K562 (cell line): ENCODE measurements around the gene SFMBT2. TPM values are rescaled to one million over a fixed set of nuclear protein-coding genes. Genes with fewer than 3 reads are reported as not detected.
A peak's percentile ranks its signal among the peaks of the same experiment; 100 is the strongest.

ENCODE experiments used
- ATAC-seq: fragments of 200-7000 bp; cut with Tn5 transposase; 3 replicates; pipeline ENCODE4 v1.9.1; 2020; ENCODE audit warnings: moderate library complexity
- BruUV-seq: library from RNA; stranded (reverse); fragments of 400-500 nt; replicated peaks from 2 replicates; lab custom pipeline; 2021; lab: Mats Ljungman, UMichigan
- CTCF ChIA-PET: fragments of 300-600 bp; formaldehyde crosslinking; extraction: SDS; loops from one replicate; lab custom pipeline; 2021; ENCODE audit warnings: low intra/inter-chr PET ratio; lab: Yijun Ruan, JAX
- POLR2A ChIA-PET: fragments of 300-600, 350-650 bp; sonication (Branson Sonifier 250); formaldehyde crosslinking; extraction: SDS; loops from one replicate; lab custom pipeline; 2021; ENCODE audit warnings: antibody characterized with exemption, inconsistent platforms; lab: Yijun Ruan, JAX
- DNase-seq, 4 experiments: peaks; one replicate each; pipeline versions ENCODE4 v3.0.0 to v3.0.0-alpha.2; 2011 to 2018; ENCODE audit warnings: low spot score in 3 of 4, mixed read lengths in 3 of 4; ENCODE audit errors: extremely low read depth in 1 of 4
- FAIRE-seq: peaks from 2 replicates; lab custom pipeline; 2011; peaks lifted over from hg19 to GRCh38; lab: Jason Lieb, UNC
- H2AFZ ChIP-seq: 2 replicates; pipeline ENCODE4 v1.6.0; 2011; ENCODE audit warnings: low read depth, low read length, control low read depth, inconsistent platforms
- H3K27ac ChIP-seq: fragments of 200-600 bp; 3 replicates; pipeline ENCODE4 v1.8.0; 2011; ENCODE audit warnings: low read depth, mild to moderate bottlenecking, control low read depth, inconsistent platforms, low read length, moderate library complexity, mixed read lengths; ENCODE audit errors: extremely low read depth
- H3K27me3 ChIP-seq, 2 experiments: fragments of 300-600 bp in 1 of 2; 2 replicates in 1 of 2; 3 replicates in 1 of 2; pipeline versions ENCODE4 v1.6.0 to v1.8.0; 2011; ENCODE audit warnings: inconsistent platforms in 2 of 2, low read length in 2 of 2, mild to moderate bottlenecking in 1 of 2, mixed read lengths in 1 of 2, moderate library complexity in 1 of 2; ENCODE audit not compliant: control insufficient read depth in 2 of 2, insufficient read depth in 2 of 2
- H3K36me3 ChIP-seq: fragments of 300-600 bp; 3 replicates; pipeline ENCODE4 v1.8.0; 2011; ENCODE audit warnings: mild to moderate bottlenecking, low read length, inconsistent platforms; ENCODE audit not compliant: control insufficient read depth, insufficient read depth
- H3K4me1 ChIP-seq, 2 experiments: fragments of 200-600 bp in 1 of 2; replicated peaks in 1 of 2; 2 replicates in 1 of 2; 3 replicates in 1 of 2; pipeline versions ENCODE4 v1.5.1 to v1.8.0; 2011; ENCODE audit warnings: inconsistent platforms in 2 of 2, low read length in 2 of 2, mild to moderate bottlenecking in 1 of 2, mixed read lengths in 1 of 2, moderate library complexity in 1 of 2; ENCODE audit not compliant: control insufficient read depth in 2 of 2, insufficient read depth in 2 of 2
- H3K4me2 ChIP-seq: 2 replicates; pipeline ENCODE4 v1.6.1; 2011; ENCODE audit warnings: low read length, control low read depth, inconsistent platforms, mixed read lengths; ENCODE audit not compliant: insufficient read depth
- H3K4me3 ChIP-seq: fragments of 200-600 bp; sonication (generic), shearing (Covaris generic); 2 replicates; pipeline ENCODE4 v1.5.1; 2016; ENCODE audit warnings: control low read depth, inconsistent platforms
- H3K79me2 ChIP-seq: fragments of 200-600 bp; 3 replicates; pipeline ENCODE4 v1.8.0; 2011; ENCODE audit warnings: low read length, inconsistent platforms; ENCODE audit not compliant: control insufficient read depth, insufficient read depth
- H3K9ac ChIP-seq, 2 experiments: 2 replicates each; pipeline versions ENCODE4 v1.6.0 to v1.6.1; 2011; ENCODE audit warnings: low read depth in 2 of 2, low read length in 2 of 2, control low read depth in 1 of 2, inconsistent platforms in 1 of 2, mild to moderate bottlenecking in 1 of 2, mixed read lengths in 1 of 2; ENCODE audit not compliant: insufficient read depth in 1 of 2
- H3K9me1 ChIP-seq: one replicate; pipeline ENCODE4 v1.6.0; 2011; ENCODE audit warnings: inconsistent platforms, mild to moderate bottlenecking, low read length, moderate library complexity; ENCODE audit not compliant: control insufficient read depth, insufficient read depth
- H3K9me3 ChIP-seq: replicated peaks from 2 replicates; pipeline ENCODE4 v1.5.1; 2011; ENCODE audit warnings: low read depth, low read length, inconsistent platforms; ENCODE audit not compliant: control insufficient read depth, insufficient read depth
- H4K20me1 ChIP-seq: replicated peaks from 2 replicates; pipeline ENCODE4 v1.6.1; 2011; ENCODE audit warnings: low read length, inconsistent platforms, mixed read lengths; ENCODE audit not compliant: control insufficient read depth, insufficient read depth
- ETS2 ChIP-seq: IDR thresholded peaks from 2 replicates; pipeline ENCODE4 v1.6.1; 2016; ENCODE audit warnings: borderline replicate concordance, missing genetic modification characterization, mild to moderate bottlenecking, moderate library complexity, missing compliant biosample characterization; ENCODE audit not compliant: poor library complexity, severe bottlenecking
- FIP1L1 ChIP-seq: fragments of 200-400 bp; formaldehyde crosslinking; IDR thresholded peaks from 2 replicates; pipeline ENCODE4 v1.6.1; 2018; ENCODE audit warnings: mild to moderate bottlenecking, low read depth, low read length; ENCODE audit not compliant: poor library complexity, severe bottlenecking
- IRF1 ChIP-seq: sonication (generic); formaldehyde crosslinking; IDR thresholded peaks from 2 replicates; pipeline ENCODE4 v1.8.0; 2022; ENCODE audit warnings: missing genetic modification reagents, mild to moderate bottlenecking, borderline replicate concordance
- ZHX1 ChIP-seq: fragments of 150-350 bp; conservative IDR thresholded peaks from 2 replicates; pipeline ENCODE4 v1.6.1; 2014; ENCODE audit warnings: low read length
- ZNF282 ChIP-seq: sonication (generic); formaldehyde crosslinking; IDR thresholded peaks from 2 replicates; pipeline ENCODE4 v1.8.1; 2023; ENCODE audit warnings: missing genetic modification reagents
- ZNF444 ChIP-seq: fragments of 250-450 bp; sonication (Bioruptor Pico); IDR thresholded peaks from 2 replicates; pipeline ENCODE4 v1.4.0; 2020; ENCODE audit warnings: mild to moderate bottlenecking, moderate library complexity
- ZNF644 ChIP-seq: fragments of 200-800 bp; sonication (Bioruptor generic); IDR thresholded peaks from 2 replicates; pipeline ENCODE4 v1.6.1; 2016; ENCODE audit warnings: low read depth, missing genetic modification characterization, missing compliant biosample characterization
- WGBS: fragments of 100-300 bp; shearing (Covaris generic); methylation state at CpG from one replicate; pipeline ENCODE4 v1.1.6; 2016; ENCODE audit warnings: low coverage, mixed read lengths; ENCODE audit not compliant: insufficient coverage; ENCODE audit errors: missing lambda C conversion rate; 5-methylcytosine and 5-hydroxymethylcytosine counted together
- in situ Hi-C: fragments of 300-500 bp; cut with MboI; formaldehyde crosslinking; loops from 4 replicates; pipeline ENCODE4 v1.15.0; 2018; ENCODE audit warnings: inconsistent platforms, mixed read lengths
- intact Hi-C: fragments of 100-400 bp; cut with micrococcal nuclease; formaldehyde crosslinking; loops from 2 replicates; pipeline ENCODE4 v1.14.2; 2022
- polyA plus RNA-seq, 8 experiments: library from polyadenylated mRNA; depleted of rRNA in 4 of 8; stranded (reverse) in 5 of 8; unstranded in 3 of 8; fragments of >200 nt; fragmentation: Nextera tagmentation in 2 of 8; fragmentation: Illumina TruSeq in 1 of 8; extraction: Ambion mirVana in 2 of 8; extraction: Trizol in 1 of 8; gene quantifications; 2 replicates each; pipeline versions ENCODE4 v1.2.1 to v1.2.3, GENCODE V29; 2011 to 2014; ENCODE audit warnings: inconsistent platforms in 1 of 8, missing spikeins in 1 of 8
- total RNA-seq, 7 experiments: library from RNA; depleted of rRNA in 6 of 7; stranded (reverse); fragments of >200 nt in 6 of 7; fragmentation: Illumina TruSeq in 2 of 7; extraction: Trizol in 2 of 7; gene quantifications; 2 replicates each; pipeline versions ENCODE4 v1.2.1 to v1.2.3, GENCODE V29; 2011 to 2021; ENCODE audit warnings: low replicate concordance in 1 of 7
- TF ChIP-seq, protein P1 (sequence below): fragments of 450-650 bp; IDR thresholded peaks from 2 replicates; pipeline ENCODE4 v1.6.1; 2018; ENCODE audit warnings: mild to moderate bottlenecking, low read depth; ENCODE audit not compliant: partially characterized antibody
- TF ChIP-seq, protein P2 (sequence below): fragments of 250-450 bp; sonication (Bioruptor Pico); IDR thresholded peaks from 2 replicates; pipeline ENCODE4 v1.5.0; 2020; ENCODE audit warnings: mild to moderate bottlenecking, borderline replicate concordance

The SFMBT2 gene
- total and polyA plus RNA-seq, 9 of the 15 experiments (the other 6 are each of a cell fraction or from before 2014, with no cell fraction given): 1.2 to 13.6 (median 7.6) TPM

- peaks cover 8% of the 10 kb centered on the region for H3K9me1 ChIP-seq
- DNase-seq: no peak
- peak; percentile 48 for ATAC-seq
- no peak overlapping the region for H3K4me3 ChIP-seq
- no peak for FAIRE-seq
- intact Hi-C loops (no loop called here), in situ Hi-C loops (no loop called here)
- no peak overlapping the region; a peak in 1 of 4 replicates for H3K9ac ChIP-seq
- ChIA-PET CTCF (no interaction called here), POLR2A (no interaction called here)
- H4K20me1 ChIP-seq: peaks cover 45% of the 10 kb centered on the region
- H2AFZ ChIP-seq: no peak overlapping the region
- no peaks in the 10 kb centered on the region for H3K9me3 ChIP-seq
- H3K4me2 ChIP-seq: no peak overlapping the region
- BruUV-seq: no TSS peak
- no peak overlapping the region for H3K27ac ChIP-seq
- TF ChIP-seq IRF1 (CRISPR knock-in tag): no peak
- TF ChIP-seq, protein P1, sequence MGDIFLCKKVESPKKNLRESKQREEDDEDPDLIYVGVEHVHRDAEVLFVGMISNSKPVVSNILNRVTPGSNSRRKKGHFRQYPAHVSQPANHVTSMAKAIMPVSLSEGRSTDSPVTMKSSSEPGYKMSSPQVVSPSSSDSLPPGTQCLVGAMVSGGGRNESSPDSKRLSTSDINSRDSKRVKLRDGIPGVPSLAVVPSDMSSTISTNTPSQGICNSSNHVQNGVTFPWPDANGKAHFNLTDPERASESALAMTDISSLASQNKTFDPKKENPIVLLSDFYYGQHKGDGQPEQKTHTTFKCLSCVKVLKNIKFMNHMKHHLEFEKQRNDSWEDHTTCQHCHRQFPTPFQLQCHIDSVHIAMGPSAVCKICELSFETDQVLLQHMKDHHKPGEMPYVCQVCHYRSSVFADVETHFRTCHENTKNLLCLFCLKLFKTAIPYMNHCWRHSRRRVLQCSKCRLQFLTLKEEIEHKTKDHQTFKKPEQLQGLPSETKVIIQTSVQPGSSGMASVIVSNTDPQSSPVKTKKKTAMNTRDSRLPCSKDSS: no peak
- TF ChIP-seq ZHX1: no peak
- TF ChIP-seq ETS2 (tag): no peak
- no peak for TF ChIP-seq ZNF444 (CRISPR knock-in tag)
- TF ChIP-seq ZNF282: no peak
- TF ChIP-seq, protein P2, sequence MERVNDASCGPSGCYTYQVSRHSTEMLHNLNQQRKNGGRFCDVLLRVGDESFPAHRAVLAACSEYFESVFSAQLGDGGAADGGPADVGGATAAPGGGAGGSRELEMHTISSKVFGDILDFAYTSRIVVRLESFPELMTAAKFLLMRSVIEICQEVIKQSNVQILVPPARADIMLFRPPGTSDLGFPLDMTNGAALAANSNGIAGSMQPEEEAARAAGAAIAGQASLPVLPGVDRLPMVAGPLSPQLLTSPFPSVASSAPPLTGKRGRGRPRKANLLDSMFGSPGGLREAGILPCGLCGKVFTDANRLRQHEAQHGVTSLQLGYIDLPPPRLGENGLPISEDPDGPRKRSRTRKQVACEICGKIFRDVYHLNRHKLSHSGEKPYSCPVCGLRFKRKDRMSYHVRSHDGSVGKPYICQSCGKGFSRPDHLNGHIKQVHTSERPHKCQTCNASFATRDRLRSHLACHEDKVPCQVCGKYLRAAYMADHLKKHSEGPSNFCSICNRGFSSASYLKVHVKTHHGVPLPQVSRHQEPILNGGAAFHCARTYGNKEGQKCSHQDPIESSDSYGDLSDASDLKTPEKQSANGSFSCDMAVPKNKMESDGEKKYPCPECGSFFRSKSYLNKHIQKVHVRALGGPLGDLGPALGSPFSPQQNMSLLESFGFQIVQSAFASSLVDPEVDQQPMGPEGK: no peak
- TF ChIP-seq ZNF644 (tag): no peak
- no peak for TF ChIP-seq FIP1L1
- H3K36me3 ChIP-seq: no peaks in the 10 kb centered on the region
- 32% methylated on average over 4 of the region's 4 CpGs for WGBS
- peaks cover 0 to 17% of the 10 kb centered on the region in 2 experiments; a peak in 4 of 5 replicates for H3K4me1 ChIP-seq
- H3K27me3 ChIP-seq: no peaks in the 10 kb centered on the region
- H3K79me2 ChIP-seq: peaks cover 79% of the 10 kb centered on the region
Measured at GRCh38 chr10:7388602-7389001, 22.2 kb downstream of the SFMBT2 start.
